MV-4-11 (cell line): ENCODE data around the gene TTLL13.
"Not testable (repeated sequence)": the region's sequence is repeated elsewhere in the genome, so short reads cannot be mapped to it uniquely, and the experiment has no call there.

Experiments
- DNase-seq: peaks from one replicate; lab custom pipeline; 2025; lab: John Stamatoyannopoulos, UW

Gene TTLL13

GRCh38 chr15:90234096-90234988 is 15.0 kb upstream of the TTLL13 start, which contains the start of gene GDPGP1:
Gene GDPGP1 (plus strand): TSS chr15:90234209. CDS start chr15:90240909, 6,700 bp downstream.
- DNase-seq = peak; percentile 30

DNA sequence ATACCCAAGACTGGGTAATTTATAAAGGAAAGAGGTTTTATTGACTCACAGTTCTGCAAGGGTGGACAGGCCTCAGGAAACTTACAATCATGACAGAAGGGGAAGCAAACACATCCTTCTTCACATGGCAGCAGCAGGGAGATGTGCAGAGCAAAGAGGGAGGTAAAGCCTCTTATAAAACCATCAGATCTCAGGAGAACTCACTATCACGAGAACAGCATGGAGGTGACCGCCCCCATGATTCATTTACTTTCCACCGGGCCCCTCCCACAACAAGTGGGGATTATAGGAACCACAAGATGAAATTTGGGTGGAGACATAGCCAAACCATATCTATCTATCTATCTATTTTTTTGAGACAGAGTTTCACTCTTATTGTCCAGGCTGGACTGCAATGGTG is 10.0 kb upstream of the TTLL13 start:
- DNase-seq = peak; percentile 44

- no peak for DNase-seq
These were observed 8.5 kb upstream of the TTLL13 start for GRCh38 chr15:90240856-90241255.

- no peak for DNase-seq
These were observed 7.8 kb upstream of the TTLL13 start for GRCh38 chr15:90241343-90242192.

DNA sequence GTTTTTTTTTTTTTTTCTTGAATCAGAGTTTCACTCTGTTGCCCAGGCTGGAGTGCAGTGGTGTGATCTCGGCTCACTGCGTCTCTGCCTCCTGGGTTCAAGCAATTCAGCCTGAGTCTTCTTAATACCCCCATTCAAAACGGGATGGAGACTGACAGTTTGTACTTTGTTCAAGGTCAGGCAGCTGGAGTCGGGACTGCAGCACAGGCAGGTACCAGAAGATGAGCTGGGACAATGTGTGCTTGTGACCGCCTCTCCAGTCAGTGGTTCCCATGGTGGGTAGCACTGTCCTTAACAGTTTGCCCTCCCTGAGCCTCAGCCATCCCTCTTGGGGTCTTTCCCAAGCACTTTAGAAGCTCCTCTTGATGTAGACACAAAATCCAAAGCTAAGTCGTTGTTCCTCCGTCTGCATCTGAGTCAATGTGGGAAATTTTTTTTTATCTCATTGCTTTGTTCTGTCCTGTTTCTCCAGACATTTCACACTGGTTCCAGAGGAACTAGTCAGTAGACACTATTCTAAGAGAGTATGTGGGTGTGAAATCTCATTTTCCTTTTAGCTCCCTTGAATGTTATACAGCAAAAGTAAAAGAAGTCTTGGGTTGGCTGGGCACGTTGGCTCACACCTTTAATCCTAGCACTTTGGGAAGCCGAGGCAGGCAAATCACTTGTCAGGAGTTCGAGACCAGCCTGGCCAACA is 5.3 kb upstream of the TTLL13 start:
- DNase-seq = no peak

DNA sequence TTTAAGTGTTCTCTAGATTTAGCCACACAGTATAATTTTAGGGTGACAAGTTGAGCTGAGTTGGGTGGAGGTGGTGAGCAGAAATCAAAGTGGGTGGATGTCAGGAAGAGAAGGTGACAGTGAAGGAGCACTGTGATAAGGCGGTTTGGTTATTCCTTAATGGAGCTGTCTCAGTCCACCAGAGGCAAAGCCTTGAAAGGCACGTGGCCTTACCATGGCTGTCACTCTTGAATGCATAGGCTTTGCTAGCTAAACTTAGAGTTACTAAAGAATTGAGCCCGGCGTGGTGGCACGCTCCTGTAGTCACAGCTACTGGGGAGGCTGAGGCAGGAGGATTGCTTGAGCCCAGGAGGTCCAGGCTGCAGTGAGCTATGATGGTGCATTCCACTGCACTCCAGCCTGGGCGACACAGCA is 560 bp upstream of the TTLL13 start:
- DNase-seq = no peak

DNA sequence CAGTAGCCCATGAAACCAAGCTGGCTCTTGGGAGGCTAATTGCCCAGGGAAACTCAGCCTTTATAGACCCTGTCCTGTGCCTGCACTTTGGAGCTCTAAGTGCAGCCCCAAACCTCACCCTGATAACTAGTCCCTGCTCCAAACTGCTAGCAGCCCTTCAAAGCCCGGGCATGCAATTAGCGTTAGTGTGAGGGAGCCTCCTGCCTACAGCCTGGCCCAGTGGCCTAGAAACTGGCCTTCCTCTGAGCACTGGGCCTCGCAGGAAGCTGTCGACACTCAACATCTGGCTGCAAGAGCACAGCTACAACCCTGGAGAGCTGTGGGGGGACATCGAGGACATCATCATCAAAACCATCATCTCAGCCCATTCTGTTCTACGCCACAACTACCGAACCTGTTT is 8.4 kb downstream of the TTLL13 start:
- DNase-seq = no peak

DNA sequence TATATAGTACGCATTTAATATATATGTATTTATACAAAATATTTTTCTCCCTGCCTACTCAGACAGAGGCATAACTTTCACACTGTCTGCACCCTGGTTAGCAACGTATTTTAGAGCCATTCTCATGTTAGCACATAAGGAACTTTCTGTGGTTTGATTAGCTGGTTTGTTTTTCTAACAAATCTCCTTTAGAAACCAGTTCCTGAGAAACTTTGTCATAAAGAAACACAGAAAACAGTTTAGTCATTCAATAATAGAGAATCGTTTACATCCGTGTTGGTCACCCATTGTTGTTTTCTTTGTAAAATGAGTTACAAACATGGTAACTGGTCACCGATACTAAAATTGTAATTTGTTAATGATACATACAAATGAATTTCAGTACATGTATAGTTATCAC is 10.2 kb downstream of the TTLL13 start:
- DNase-seq = no peak

DNA sequence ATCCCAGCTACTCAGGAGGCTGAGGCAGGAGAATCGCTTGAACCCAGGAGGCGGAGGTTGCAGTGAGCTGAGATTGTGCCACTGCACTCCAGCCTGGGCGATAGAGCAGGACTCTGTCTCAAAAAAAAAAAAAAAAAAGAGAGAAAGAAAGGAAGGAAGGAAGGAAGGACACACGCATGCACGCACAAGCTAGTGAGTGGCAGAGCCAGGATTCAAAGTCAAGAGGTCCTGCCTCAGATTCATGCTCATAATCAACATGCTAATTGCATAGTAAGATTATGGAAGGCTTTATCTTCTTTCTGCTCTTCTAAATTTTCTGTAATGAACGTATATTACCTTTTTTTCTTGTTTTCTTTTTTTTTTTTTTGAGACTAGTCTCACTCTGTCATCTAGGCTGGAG is 11.4 kb downstream of the TTLL13 start:
- DNase-seq = not testable (repeated sequence)

DNA sequence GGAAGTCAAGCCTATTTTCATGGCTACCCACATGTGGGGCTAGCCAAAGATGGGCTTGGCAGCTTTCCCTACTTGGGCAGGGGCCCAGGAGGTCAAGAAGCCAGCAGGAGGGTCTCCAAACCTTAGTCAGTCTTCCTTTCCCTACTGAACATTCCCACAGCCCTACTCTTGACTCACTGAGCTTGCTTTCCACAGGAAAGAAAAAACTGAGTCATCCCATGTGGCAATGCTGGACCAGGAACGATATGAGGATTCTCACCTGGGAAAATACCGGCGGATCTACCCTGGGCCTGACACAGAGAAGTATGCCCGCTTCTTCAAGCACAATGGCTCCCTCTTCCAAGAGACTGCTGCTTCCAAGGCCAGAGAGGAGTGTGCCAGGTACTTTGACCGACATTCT is 12.5 kb downstream of the TTLL13 start:
- DNase-seq = no peak

GRCh38 chr15:90262426-90262825 is 13.1 kb downstream of the TTLL13 start:
- no peak for DNase-seq

DNA sequence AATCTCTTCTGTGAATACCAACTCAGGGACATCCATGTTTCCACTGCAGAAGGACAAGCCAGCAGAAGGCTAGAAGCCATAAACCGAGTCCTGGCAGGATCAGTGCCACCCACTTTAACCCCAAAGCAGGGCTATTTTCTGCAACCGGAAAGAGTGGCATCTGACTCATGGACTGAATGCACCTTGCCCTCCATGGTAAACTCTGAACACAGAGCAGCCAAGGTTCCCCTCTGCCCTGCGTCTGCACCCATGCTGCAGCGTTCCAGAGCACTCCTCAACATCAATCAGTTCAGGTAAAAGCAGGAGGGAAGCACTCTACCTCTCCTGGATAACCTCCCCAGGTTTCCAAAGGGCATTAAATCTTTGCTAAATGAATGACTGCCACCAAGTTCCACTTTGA is 15.3 kb downstream of the TTLL13 start:
- DNase-seq = peak; percentile 36

DNA sequence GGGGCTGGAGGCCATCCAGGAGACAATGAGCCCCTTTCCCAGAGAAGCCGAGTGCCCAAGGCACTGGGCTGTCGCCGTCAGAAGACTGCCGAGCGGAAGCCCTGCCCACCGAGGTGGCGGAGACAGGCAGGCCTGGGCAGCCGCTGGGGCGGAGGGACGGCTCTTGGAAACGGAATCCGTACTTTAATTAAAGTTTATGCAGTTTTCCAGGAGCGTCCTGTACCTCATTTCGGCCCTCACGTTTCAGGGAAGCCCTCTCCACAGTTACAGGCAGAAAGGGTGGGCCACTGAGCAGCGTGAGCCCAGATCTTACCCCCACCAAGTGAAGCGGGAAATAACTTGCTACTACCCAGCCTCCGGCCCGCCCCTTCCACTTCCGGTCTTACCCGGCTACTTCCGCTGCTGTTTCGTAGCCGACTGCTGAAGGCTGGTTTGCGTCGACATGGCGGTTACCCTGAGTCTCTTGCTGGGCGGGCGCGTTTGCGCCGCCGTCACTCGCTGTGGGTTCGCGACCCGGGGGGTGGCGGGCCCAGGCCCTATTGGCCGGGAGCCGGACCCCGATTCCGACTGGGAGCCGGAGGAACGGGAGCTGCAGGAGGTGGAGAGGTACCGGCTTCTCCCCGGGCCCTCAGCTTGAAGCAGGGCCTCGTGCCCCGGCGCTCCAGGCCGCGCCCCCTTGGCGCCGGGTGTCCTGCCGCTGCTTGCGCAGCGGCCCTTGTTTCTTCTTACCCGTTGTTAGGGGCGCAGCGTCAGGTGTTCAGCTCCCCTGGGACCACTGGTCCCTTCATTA is 16.1 kb downstream of the TTLL13 start, which contains the start of gene NGRN:
Gene NGRN (plus strand): TSS at position 402 of the 790 bp plus-strand sequence. CDS start 41 bp downstream, at position 443.
- peak; percentile 90 for DNase-seq

- peak; percentile 10 for DNase-seq
These were observed 16.7 kb downstream of the TTLL13 start for GRCh38 chr15:90266061-90266431.

DNA sequence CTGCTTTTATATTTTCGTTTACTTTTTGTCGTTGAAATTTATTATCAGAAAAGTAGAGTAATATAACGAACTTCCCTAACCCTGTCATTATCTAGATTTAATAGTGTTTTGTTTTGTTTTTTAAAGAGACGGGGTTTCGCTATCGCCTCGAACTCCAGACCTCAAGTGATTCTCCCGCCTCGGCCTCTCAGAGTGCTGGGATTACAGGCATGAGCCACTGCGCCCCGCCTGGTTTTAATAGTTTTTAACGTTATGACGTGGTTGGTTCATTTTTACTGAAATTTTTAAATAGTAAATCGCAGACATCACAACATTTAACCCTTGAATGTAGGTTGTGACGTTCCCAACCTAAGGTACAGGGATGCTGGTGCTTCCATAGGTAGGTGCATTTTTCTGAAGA is 17.1 kb downstream of the TTLL13 start:
- peak; percentile 10 for DNase-seq

DNA sequence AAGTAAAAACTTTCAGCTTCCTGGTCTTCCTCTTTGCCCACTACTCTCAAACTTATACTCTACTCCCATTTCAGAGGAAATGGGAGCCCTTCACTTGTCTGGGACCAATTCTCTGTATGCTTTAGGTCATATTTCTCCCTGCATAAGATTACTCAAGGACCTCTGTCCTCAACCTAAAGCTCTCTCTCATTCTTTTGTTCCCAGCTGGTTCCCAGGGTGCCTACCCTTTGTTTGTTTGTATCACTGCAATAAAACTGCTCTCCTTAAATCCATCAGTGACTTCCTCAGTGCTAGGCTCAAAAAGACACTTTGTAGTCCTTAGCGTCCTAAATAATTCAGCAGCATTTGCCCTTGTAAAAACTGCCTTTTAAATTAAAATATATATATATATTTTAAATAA is 19.1 kb downstream of the TTLL13 start:
- DNase-seq = no peak

DNA sequence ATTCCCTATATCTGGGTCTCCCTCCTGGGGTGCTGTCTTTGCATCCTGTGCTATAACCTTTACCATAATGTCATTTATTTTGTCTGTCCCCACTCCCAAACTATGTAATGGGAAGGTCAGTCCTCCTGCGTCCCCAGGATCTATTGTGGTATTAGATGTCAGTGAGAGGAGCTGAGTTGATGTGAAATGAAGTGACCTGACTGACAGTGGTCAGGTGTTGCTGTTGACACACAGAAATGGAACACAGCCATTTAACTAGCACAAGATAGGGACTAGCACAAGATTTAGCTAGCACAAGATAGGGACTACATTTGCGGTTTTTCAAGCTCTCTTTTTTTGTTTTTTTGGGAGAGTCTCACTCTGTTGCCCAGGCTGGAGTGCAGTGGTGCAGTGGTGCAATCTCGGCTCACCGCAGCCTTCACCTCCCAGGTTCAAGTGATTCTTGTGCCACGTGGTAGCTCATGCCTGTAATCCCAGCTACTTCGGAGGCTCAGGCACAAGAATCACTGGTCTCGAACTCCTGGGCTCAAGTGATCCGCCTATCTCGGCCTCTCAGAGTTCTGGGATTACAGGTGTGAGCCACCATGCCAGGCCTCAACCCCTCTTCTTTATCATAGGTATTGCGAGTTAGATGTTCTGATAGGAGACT is 21.3 kb downstream of the TTLL13 start:
- DNase-seq = no peak

DNA sequence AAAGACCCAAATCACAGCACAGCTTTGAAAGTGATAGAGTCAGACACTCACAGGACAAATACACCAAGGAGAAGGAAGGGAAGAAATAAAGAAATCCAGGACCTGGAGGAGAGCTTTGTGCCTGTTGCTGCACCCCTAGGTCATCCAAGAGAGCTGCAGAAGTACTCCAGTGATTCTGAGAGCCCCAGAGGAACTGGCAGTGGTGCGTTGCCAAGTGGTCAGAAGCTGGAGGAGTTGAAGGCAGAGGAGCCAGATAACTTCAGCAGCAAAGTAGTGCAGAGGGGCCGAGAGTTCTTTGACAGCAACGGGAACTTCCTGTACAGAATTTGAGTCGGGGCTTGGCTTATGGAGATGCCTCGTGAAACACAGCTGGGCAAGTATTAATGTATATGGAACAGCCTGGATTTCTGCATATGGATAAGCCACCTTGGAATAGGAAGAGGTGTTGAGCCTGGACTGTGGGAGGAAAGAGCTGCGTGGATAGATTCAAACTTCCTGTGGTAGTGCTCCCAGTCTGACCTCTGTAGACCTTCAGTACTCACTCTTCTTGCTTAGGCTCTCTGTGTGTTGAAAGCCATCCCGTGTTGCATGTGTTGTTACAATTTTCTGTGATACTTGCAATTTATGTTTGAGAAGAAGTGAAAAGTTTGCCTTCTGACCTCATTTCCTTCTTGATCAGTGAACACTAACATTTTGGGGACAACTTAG is 22.3 kb downstream of the TTLL13 start:
- no peak for DNase-seq

DNA sequence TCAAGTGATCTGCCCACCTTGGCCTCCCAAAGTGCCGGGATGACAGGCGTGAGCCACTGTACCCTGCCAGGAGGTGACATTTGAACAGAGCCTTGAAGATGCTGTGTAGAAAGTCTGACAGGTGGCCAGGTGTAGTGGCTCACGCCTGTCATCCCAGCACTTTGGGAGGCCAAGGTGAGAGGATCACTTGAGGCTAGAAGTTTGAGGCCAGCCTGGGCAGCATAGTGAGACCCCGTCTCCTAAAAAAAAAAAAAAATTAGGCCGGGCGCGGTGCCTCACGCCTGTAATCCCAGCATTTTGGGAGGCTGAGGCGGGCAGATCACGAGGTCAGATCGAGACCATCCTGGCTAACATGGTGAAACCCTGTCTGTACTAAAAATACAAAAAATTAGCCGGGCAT is 29.1 kb downstream of the TTLL13 start:
- DNase-seq = not testable (repeated sequence)

DNA sequence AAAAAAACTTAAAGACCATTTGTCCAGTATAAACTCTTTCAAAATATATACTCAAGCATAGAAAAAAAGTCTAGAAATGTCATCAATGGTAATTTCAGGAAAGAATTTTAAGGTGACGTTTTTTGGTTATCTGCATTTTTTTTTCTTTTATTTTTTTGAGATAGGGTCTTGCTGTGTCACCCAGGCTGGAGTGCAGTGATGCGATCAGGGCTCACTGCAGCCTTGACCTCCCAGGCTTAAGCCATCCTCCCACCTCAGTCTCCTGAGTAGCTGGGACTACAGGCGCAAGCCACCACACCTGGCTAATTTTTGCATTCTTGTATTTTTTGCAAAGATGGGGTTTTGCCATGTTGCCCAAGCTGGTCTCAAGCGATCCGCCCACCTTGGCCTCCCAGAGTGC is 31.4 kb downstream of the TTLL13 start:
- not testable (repeated sequence) for DNase-seq
